Measurements from ENCODE around the gene ZNF562.

ZNF562 gene

DNA sequence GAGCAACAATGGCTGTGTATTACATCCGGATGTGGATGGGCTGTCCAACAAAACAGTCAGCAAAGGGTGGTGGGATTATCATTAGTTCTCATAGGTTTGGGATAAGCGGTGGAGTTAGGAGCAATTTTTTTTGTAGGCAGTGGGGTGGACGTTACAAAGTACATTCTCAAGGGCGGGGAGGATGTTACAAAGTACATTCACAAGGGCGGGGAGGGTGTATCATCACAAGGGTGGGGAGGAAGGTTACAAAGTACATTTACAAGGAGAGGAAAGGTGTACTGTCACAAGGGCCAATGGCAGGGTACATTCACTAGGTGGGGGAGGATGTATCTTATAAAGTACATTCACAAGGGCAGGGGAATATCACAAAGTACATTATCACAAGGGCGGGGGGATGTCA lies 33.1 kb downstream of the ZNF562 start:
- DNase-seq = no peak

DNA sequence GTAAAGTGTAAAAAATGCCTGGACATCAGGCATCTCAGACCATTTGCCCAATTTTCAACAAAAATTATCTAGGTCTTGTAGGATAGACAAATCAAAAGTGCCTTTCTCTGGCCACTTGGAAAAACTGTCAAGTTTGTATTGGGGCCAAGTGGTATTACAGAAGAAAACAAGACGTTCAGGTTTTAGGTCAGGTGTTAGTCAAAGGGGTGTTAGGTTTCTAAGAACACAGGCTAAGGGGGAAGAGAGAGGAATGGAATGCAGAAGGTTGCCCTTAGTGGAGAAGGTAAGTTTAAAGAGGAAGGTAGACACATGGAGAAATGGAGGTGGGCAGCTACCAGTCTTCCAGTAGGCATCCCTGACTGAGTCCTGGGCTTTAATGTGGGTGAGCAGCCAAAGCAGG lies 33.9 kb downstream of the ZNF562 start:
- no peak for DNase-seq

DNA sequence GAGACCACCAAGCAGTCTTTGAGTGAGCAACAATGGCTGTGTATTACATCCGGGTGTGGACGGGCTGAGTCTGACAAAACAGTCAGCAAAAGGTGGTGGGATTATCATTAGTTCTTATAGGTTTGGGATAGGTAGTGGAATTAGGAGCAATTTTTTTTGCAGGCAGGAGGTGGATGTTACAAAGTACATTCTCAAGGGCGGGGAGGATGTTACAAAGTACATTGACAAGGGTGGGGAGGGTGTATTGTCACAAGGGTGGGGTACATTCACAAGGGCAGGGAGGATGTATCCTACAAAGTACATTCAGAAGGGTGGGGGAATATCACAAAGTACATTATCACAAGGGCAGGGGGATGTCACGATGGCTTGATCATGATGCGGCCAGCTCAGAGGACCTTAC lies 38.9 kb downstream of the ZNF562 start:
- DNase-seq = no peak

DNA sequence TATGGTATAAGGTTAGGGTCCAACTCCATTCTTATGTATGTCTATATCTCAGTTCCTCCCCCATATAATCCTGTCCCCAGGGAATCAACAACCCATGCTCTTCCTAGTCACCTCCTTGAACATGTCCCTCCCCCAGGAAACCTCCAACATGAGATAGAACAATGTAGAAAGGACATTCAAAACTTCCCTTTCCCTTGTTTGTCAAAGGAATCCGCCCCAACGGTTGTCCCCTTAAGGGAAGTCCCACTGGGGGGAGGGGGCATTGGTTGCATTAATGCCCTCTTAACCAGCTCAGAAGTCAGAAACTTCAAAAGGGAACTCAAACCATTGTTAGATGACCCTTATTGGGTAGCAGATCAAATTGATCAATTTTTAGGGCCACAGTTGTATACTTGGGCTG lies 47.0 kb downstream of the ZNF562 start:
- DNase-seq = no peak

DNA sequence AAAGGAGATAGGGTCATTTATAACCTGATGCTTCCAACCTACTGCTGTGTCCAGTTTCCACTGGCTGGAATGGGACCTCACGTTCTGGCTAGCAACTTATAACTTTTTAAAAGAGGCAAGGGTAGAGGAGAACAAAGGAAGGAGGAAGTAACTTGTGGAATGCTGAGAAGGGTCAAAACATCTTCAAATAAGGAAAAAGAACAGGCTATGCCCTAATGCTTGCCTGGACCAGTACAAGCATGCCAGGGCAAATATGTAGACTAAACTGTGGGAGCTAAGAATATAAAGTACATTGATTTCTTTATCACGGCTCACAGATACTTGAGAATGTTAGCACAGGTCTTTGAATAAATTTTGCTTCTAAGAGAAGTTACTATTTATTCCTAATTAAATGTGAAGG lies 52.4 kb downstream of the ZNF562 start:
- no peak for DNase-seq

DNA sequence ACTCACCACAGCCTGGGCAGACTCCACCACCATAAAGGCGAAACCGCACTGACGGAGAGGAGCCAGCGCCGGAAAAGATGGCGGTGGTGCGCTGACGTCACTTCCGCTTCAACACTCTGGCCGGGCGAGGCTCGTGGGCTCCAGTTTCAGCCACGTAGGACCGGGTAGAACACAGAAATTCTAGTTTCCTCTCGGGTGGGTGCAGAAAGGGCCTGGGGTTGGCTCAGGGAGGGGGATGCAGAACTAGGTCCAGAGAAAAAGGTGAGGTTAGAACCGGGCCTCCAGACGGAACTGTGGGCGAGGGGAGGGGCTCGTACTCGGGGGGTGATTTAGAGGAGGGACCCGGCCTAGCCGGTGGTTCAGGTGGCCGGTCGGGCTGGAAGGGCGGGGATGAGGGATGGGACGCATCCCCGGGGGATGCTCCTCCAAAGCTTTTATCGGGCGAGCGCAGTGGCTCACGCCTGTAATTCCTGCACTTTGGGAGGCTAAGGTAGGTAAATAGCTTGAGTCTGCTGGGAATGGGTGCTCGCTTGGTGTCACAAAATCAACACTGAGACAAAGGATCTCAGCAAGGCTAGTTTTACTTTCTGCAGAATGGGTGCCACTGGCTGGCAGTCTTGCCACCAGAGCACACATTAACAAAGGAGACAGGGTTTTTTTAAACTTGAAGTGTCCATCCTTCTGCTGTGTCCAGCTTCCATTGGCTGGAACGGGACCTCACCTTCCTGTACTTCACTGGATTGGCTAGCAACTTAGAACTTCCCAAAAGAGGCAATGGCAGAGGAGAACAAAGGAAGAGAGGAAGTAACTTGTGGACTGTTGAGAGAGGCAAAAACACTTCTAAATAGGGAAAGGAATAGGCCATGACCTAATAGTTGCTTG lies 53.5 kb downstream of the ZNF562 start, which contains the start of gene ZNF561:
Gene ZNF561 (minus strand): TSS at position 77 of the 882 bp plus-strand sequence. CDS start 1,776 bp downstream, outside the sequence.
- DNase-seq = peak; percentile 84

DNA sequence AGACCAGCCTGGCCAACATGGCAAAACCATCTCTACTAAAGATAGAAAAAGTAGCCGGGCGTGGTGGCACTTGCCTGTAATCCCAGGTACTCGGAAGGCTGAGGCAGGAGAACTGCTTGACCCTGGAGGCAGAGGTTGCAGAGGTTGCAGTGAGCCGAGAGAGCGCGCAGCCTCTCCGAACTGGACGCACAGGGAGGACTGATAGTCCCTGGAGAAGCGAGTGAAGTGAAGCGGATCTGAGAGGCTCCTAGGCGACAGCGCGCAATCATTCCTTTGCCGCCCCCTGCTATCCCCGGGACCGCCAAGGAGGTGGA lies 54.1 kb downstream of the ZNF562 start:
- DNase-seq = no peak

DNA sequence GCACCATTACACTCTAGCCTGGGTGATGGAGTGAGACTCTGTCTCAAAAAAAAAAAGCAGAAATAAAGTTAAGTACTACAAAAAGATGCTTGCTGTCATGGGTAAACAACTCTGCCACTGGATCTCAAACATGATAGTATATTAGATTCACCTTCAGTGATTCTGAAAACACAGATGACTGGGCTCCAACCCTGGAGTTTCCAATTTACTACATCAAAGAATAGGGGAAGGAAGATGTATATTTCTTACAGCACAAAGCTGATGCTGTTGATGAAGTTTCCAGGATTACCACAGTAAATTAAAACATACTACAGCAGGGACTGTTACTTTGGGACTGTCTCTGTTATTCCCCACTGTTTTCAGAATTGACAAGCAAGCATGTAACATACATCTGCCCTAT lies 59.1 kb downstream of the ZNF562 start:
- no peak for DNase-seq

DNA sequence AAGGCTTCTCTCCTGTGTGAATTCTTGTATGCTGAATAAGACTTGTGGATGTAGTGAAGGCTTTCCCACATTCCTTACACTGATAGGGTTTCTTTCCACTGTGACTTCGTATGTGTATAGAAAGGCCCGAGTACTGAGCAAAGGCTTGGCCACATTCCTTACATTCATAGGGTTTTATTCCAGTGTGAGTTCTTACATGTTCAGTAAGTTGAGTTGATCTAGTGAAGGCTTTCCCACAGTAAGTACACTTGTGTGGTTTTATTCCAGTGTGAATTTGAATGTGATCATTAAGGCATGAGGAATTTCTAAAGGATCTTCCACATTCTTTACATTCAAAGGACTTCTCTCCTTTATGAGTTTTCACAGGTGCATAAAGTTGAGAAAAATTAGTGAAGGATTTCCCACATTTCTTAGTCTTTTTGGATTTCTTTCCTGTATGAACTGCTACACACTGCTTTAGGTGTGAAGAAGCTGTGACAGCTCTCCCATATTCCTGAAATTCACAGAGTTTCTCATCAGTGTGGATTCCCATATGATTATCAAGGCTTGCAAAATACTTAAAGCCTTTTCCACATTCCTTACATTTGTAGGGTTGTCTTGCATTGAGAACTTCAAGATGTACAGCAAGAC lies 64.3 kb downstream of the ZNF562 start:
- no peak for DNase-seq

DNA sequence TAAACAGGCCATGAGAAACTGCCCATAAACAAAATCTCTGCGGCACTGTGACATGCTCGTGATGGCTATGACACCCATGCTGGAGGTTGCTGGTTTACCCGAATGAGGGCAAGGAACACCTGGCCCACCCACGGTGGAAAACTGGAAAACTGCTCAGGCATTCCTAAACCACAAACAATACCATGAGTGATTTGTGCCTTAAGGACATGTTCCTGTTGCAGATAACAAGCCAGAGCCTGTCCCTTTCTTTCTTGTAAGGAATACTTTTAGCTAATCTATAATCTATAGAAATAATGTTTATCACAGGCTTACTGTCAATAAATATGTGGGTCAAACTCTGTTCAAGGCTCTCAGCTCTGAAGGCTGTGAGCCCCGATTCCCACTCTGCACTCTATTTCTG lies 66.0 kb downstream of the ZNF562 start:
- DNase-seq = no peak

DNA sequence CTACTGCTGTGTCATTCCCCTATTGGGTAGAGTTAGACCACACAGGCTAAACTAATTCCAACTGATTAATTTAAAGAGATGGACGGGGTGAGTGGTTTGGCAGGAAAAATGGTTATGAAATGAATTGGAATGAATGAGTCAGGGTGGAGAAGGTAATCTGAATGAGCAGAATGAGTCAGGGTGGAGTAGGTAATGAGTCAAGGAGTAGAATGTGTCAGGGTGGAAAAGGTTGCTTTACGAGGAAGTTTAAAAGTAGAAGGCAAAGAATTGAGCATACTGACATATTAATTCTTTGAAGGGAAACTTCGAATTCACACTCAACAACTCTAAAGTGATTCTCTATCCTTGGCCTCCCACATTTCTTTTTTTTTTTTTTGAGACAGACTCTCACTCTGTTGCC lies 77.9 kb downstream of the ZNF562 start:
- peak; percentile 58 for DNase-seq
